H1 (cell line): ENCODE measurements around the gene ZNF219. TPM values are rescaled to one million over a fixed set of nuclear protein-coding genes. Genes with fewer than 3 reads are reported as not detected.

Source experiments
- CREB1 ChIP-seq: IDR thresholded peaks from 2 replicates; pipeline ENCODE4 v1.6.1; 2012; ENCODE audit warnings: inconsistent platforms
- GABPA ChIP-seq: IDR thresholded peaks from 2 replicates; pipeline ENCODE4 v1.6.1; 2011; ENCODE audit warnings: mild to moderate bottlenecking, low read length, moderate library complexity, borderline replicate concordance; ENCODE audit not compliant: insufficient read depth
- GTF2F1 ChIP-seq: IDR thresholded peaks from 2 replicates; pipeline ENCODE4 v1.6.1; 2012; ENCODE audit warnings: low read depth, low read length, improper control_type of control experiment, borderline replicate concordance
- RBBP5 ChIP-seq: IDR thresholded peaks from 2 replicates; pipeline ENCODE4 v1.7.1; 2012; ENCODE audit warnings: low read depth, mild to moderate bottlenecking, inconsistent platforms, low read length, moderate library complexity, borderline replicate concordance
- RXRA ChIP-seq: IDR thresholded peaks from 2 replicates; pipeline ENCODE4 v1.6.1; 2011; ENCODE audit warnings: low read depth, mild to moderate bottlenecking, low read length, moderate library complexity; ENCODE audit not compliant: insufficient read depth
- SIRT6 ChIP-seq: IDR thresholded peaks from one replicate; pipeline ENCODE4 v1.7.1; 2012; ENCODE audit warnings: low read length, inconsistent platforms
- TAF7 ChIP-seq: optimal IDR thresholded peaks from 2 replicates; pipeline ENCODE3; 2011; ENCODE audit warnings: low read depth, mild to moderate bottlenecking, inconsistent platforms, low read length, moderate library complexity, borderline replicate concordance
- polyA plus RNA-seq, 7 experiments: library from polyadenylated mRNA; depleted of rRNA in 3 of 7; stranded (reverse) in 5 of 7; unstranded in 2 of 7; fragments of >200 nt in 5 of 7; fragments of 200-250 nt in 2 of 7; gene quantifications; 1 replicate in 5 of 7; 2 replicates in 1 of 7; 4 replicates in 1 of 7; pipeline versions ENCODE4 v1.2.1 to v1.2.3, GENCODE V29; 2011 to 2013; ENCODE audit warnings: missing spikeins in 2 of 7, mixed read lengths in 2 of 7
- total RNA-seq: library from RNA; stranded (reverse); fragmentation: NEBNext Ultra II Directional; extraction: Animal tissue kit (Norgen Biotek cat#: 25700); gene quantifications from 2 replicates; pipeline ENCODE4 v1.2.1, GENCODE V29; 2021
- TF ChIP-seq, protein P1 (sequence below): IDR thresholded peaks from 2 replicates; pipeline ENCODE4 v1.6.1; 2012; ENCODE audit warnings: low read length, inconsistent platforms

Gene ZNF219
- total and polyA plus RNA-seq, 2 of the 8 experiments (the other 6 are each of a cell fraction or from before 2014, with no cell fraction given): 113 to 160 TPM

DNA sequence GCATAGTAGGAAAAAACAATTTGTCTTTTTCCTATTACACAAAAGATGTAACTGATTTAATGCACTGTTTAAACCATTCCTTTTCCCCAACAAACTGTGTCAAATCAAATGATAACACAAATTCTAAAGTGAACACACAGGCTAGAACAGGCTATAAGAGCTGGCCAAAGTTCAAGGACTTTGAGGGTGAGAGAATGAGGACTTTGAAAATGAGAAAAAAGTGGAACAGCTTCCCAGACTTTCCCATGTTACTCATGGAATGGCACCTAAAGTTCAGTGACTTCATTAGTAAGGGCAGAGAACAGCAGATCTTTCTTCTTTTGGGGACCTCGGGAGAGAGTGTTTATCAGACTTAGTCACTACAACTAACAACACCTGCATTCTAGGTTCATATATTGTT is 25.0 kb upstream of the ZNF219 start (continued):
- no peak for TF ChIP-seq RXRA
- no peak for TF ChIP-seq RBBP5
- TF ChIP-seq GABPA: no peak
- no peak for TF ChIP-seq SIRT6
- TF ChIP-seq TAF7: no peak
- TF ChIP-seq, protein P1, sequence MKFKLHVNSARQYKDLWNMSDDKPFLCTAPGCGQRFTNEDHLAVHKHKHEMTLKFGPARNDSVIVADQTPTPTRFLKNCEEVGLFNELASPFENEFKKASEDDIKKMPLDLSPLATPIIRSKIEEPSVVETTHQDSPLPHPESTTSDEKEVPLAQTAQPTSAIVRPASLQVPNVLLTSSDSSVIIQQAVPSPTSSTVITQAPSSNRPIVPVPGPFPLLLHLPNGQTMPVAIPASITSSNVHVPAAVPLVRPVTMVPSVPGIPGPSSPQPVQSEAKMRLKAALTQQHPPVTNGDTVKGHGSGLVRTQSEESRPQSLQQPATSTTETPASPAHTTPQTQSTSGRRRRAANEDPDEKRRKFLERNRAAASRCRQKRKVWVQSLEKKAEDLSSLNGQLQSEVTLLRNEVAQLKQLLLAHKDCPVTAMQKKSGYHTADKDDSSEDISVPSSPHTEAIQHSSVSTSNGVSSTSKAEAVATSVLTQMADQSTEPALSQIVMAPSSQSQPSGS: no peak
- no peak for TF ChIP-seq CREB1
- no peak for TF ChIP-seq GTF2F1
